HG03095 (cell line): Measurements from ENCODE around the gene PNPLA7.
"Not testable (repeated sequence)": the region's sequence is repeated elsewhere in the genome, so short reads cannot be mapped to it uniquely, and the experiment has no call there.

Experiments
- ATAC-seq: cut with Tn5 transposase; IDR thresholded peaks from one replicate; pipeline ENCODE4 v1.9.1; 2021; ENCODE audit warnings: moderate library complexity; ENCODE audit not compliant: unreplicated experiment

Gene PNPLA7

GRCh38 chr9:137423514-137424291, 126.5 kb downstream of the PNPLA7 start:
- peak; percentile 20 for ATAC-seq

- ATAC-seq, result peak; percentile 57
These were observed 127.3 kb downstream of the PNPLA7 start, which contains the start of the genes EXD3 and NOXA1 for GRCh38 chr9:137422604-137423513. Gene EXD3, minus strand, starts transcription at chr9:137423162. Its CDS starts 27,805 bp downstream, at chr9:137395357. Gene NOXA1, plus strand, starts transcription at chr9:137423393. Its CDS starts 137 bp downstream, at chr9:137423530.

DNA sequence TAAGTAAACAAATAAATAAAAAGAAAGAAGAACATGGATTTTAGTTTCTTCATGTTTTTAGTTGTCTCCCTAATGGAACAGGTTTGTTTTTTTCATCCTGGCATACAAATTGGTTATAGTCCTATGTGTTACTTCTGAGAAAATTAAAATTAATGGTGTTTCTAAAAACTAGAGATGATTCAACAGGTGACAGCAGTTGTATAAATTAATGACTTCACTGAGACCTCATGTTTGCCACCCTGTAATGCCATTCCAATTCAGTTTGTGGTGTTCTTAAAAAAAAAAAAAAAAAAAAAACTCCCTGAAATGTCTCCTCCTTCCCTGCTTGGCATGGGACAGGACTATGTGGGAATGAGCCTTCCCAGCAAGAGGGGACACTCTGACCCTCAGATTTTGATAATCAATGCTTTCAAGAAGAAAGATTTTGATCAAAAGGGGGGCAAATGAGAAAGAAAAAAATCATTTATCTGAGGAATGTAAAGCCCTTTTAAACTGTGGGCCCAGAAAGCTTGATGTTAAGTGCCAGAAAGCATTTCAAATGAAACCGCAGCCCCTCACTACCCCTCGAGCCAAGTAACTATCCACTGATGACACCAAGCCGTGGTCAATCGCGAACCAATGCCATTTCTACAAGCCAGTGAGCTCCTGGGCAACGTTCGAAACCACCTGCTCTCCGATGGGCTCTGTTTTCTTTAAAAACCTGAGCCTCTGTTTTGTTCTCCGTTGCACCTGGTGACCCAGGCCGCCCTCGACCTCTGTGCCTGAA, 128.2 kb downstream of the PNPLA7 start:
- no peak for ATAC-seq

DNA sequence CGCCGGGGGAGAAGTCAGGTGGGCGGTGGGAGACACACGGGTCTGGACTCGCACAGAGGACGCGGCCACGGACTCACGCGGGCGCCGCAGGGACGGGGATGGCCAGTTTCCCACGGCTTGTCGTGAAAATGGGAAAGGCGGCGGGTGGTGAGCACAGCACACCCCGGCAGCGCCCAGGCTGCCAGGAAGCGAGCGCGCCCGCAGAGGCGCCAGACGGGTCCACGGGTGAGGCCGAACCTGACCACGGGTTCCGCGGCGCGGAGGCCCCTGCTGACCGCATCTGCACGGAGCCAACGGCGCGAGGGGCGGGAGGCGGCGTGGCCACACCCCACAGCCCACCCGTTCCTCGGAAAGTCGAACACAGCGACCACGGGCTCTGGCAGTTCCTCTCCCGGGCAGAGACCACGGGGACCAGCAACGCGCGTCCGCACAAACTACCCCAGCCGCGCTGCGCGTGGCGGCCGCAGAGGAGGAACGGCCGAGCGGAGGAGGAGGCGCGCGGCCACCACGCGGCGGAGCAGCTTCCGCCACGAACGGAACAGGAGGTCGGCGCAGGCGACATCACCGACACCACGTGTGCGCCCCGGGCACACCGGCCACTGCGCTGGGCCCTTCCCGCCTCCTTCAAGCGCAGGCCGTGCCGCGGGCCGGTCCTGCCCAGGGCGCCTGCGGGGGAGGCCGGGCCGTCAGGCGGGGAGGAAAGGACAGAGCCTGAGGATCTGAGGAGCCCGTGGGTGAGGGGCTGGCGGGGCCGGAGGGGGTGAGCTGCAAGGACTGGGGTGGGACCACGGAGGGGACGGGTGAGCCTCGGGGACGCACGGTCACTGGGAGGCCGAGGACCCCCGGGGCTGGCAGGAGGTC, 132.8 kb downstream of the PNPLA7 start:
- no peak for ATAC-seq

- ATAC-seq, result no peak
These were observed 133.5 kb downstream of the PNPLA7 start for GRCh38 chr9:137416563-137417151.

- ATAC-seq, result no peak
These were observed 134.1 kb downstream of the PNPLA7 start for GRCh38 chr9:137416006-137416562.

DNA sequence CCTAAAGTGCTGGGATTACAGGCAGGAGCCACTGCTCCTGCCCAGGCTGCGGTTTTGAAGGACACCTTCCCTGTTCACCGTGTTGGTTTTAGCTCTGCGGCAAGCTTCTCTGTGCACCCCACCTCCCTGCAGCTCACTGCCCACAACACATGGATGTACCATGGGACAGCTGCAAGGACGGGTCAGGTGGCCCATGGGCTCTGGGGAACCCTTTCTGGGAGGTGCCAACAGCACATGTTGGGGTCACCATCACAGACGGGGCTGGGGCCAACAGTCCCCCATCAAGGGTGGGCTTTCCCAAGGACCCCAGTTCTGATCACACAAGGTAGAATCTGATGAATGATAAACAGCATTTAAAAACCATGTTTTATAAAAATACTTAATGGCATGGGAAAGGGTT, 134.8 kb downstream of the PNPLA7 start:
- ATAC-seq, result no peak

DNA sequence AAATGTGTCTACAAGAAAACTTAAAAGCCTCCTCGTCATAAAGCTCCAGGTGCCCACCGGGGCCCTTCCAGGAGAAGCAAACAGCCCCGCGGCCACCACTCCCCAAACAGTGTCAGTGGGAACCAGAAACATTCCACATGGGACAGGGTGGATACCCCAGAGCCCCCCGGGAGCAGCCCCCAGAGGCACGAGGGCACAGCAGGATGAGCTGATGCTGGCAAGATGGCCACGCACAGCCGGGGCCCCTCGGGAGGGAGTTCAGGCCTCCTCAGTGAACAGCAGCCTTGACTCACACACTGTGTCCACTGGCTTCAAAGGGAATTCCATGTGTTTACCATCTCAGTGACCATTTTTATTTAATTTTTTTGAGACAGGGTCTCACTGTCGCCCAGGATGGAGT, 137.8 kb downstream of the PNPLA7 start:
- no peak for ATAC-seq

DNA sequence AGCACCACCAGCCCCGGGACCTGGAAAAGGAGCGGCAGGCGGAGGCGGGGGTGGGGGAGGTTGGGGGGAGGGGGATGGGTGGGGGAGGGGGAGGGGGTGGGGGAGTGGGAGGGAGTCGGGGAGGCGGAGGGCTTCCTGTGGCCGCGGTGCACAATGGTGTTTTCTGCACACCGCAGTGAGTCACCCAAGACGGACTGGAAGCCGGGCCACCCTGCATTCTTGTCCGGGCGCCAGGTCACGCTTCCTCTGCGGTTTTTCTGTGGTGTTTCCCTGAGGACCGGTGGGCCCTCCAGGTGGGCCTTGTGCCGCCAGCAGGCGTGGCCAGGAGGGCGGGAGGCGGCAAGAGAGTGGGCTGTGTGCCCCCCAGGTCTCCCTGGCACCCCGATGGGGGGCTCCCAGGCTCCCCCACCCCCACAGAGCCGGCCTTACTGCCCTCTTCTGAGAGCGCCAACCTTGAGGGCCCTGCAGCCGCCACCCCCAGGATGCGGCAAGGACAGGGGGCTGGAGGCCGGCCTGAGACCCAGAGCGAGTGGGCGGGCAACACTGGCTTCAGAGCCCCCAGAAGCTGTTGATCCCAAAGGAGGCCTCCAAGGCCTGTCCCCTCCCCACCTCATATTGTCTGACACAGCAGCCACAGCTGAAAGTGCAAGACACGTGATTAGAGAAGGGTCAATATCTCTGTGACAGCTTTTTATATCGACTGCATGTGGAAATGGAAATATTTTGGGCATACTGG, 138.4 kb downstream of the PNPLA7 start:
- ATAC-seq, result no peak

DNA sequence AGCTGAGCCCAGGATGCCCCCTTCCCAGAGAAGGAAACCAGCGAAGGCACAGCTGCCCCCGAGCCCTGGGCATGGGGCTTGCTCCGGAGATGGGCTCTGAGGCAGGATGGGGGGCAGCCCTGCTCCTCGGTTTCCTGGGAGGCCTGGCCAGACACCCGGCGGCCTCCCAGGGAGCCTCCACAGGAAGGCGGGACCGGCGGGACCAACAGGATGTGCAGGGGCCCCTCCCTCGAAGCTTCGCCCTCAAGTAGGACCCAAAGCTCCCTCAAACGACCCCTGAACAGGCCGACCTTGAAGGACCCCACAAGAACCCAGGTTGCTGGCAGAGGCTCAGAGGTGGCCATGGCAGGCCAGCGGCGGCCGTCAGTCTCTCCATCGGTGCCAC, 138.9 kb downstream of the PNPLA7 start:
- ATAC-seq, result no peak

DNA sequence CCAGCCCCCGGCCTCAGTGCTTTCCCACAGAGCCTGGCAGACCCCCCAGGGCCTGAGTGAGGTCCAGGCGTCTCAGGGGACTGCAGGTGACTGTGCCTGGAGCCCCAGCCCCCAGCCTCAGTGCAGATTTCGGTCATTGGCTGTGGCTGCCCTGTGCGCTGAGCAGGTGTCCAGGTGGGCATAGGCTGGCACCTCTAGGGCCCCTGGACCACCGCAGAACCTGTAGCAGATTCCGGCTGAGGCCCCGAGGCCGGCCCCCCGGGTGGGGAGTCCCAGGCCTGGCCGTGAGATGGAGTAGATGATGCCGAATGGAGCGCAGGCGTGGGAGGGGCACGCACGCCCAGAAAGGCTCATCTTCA, 139.3 kb downstream of the PNPLA7 start:
- no peak for ATAC-seq

DNA sequence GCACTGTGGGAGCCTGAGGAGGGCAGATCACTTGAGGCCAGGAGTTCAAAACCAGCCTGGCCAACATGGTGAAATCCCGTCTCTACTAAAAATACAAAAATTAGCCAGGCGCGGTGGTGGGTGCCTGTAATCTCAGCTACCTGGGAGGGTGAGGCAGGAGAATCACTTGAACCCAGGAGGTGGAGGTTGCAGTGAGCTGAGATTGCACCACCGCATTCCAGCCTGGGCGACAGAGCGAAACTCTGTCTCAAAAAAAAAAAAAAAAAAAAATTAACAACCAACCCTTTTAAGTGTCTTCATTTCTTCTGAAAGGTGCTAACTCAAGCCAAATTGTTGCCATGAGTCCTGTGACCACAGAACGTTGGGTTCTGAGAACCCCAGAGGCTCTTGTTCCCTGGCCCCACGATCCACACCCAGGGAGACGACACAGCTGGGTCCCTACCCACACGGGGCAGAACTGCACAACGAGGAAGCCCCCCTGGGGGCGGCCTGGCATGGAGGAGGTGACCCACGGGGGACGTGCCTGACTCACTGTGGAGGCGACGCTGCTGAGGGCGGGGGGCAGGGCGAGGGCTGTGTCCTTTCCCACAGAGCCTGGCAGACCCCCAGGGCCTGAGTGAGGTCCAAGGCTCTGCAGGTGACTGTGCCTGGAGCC, 139.8 kb downstream of the PNPLA7 start:
- ATAC-seq, result not testable (repeated sequence)
